ENCODE data around the gene SCO1.
"Not testable (repeated sequence)": the region's sequence is repeated elsewhere in the genome, so short reads cannot be mapped to it uniquely, and the experiment has no call there.

The SCO1 gene

DNA sequence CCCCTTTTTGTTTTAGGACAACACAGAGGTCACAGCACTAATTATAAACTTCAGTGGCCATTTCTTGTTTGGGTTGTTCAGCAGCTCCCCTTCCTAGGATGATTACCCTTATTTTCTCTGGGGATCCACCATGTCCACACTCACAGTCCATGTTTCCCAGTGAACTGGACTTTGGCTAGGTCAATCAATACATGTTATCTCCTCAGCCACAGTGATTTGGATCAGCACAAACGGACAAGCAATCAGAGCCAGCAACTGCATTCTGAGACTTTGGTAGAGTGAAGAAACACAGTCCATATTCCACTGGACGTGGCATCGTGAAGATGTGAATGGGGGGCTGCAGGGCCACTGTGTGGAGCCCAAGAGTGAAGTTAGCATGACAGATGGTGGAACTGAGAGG lies 27.9 kb upstream of the SCO1 start:
- no peak for DNase-seq

DNA sequence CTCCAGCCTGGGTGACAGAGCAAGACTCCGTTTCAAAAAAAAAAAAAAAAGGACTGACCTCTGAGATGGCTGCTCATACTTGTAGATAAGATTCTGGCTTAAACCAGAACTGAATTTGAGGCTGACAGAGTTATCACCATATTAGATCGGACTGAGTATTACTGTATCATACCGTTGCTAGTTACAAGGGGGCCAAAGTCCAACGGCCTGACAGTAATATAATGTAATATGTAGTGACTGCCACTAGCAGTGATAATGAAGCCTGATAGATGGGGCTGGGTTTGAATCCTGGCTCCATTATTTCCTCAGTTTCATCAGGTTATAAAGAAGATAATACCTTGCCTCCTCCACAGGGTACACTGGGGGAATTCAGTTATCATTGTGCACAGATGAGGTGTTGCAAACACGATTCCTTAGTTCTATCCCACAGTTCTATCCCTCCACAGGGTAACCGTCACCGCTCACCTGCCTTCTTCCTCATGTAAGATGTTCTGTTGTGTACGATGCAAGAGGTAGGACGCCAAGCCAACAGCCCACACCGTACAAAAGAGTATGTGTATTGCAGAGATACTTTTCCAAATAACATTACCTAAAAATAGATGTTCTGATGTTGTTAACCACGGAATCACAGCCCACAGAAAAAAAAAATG lies 27.3 kb upstream of the SCO1 start:
- no peak for DNase-seq

- no peak for DNase-seq
These were observed 21.2 kb upstream of the SCO1 start for GRCh38 chr17:10718547-10718946.

GRCh38 chr17:10716218-10716617 lies 18.9 kb upstream of the SCO1 start:
- DNase-seq, result no peak

GRCh38 chr17:10713318-10713717 lies 16.0 kb upstream of the SCO1 start:
- no peak for DNase-seq

DNA sequence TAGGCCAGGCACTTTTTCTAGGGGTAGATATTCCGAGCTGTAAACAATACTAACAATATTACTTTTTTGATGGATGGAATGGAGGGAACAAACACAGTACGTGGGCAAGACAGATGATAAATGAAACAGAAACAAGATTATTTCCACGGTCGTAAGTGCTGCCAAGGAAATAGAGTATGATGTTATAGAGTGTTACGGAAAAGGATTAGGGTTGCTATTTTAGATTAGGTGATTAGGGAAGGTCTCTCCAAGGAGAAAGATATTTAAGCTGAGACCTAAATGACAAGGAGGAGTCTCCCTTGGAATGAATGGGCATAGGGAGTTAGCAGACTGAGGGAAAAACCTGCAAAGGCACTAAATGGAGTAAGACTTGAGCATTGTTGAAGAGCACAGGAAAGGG lies 8.4 kb upstream of the SCO1 start:
- DNase-seq, result no peak

GRCh38 chr17:10702574-10702973 lies 5.2 kb upstream of the SCO1 start:
- DNase-seq, result no peak

DNA sequence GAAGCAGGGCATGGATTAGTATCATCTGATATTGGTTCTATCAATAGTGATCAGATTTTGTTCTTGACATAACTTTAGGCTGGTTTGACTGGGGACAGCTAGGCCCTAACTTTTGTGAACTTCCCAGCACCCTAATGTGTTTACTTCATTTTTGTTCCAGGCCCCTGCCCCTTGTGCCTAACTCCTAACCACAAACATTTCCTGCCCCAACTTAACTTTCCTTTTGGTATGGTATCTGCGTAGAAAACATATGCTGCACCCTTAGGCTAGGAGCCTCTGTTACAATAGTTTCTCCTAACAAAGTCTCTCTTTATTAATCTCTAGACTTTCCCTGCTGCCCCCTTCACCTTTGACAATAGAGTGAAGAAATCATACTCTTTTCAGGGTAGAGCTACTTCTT lies 2.5 kb upstream of the SCO1 start:
- DNase-seq, result no peak

DNA sequence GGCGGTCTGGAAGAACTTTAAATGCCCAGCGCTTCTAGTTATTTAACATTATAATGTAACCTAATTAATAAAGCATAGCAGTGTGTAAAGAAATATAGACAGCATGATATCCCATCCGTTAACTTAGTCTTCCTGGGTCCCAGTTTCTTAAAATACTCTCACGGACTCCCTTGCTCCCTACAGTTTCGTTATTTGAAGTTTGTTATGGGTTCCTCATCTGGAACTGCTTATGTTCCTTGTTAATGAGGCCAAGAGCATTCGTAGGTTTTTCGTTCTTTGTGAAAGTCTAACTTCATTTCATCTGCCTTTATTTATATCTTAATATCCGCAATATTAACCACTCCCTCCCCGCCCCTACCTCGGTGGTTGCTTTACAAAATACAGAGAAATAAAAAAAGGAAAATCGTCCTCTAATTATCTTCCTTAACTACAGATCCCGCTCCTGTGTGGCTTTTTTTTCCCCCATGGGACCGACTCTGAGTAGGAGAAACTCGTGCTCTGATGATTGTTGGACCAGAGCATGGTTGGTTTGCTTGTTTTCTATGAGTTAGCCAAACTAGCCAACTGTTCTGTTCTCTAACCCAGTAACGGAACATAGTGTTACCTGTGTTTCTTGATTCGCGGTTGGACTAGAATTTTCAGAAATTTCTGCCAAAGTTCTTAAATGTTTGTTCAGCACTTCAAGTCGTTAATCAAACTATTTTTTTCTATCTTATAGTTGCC lies 924 bp upstream of the SCO1 start:
- DNase-seq, result no peak

- not testable (repeated sequence) for DNase-seq
These were observed 1.4 kb downstream of the SCO1 start for GRCh38 chr17:10695875-10696407.

- no peak for DNase-seq
These were observed 9.8 kb downstream of the SCO1 start for GRCh38 chr17:10687499-10687898.

GRCh38 chr17:10683853-10684252 lies 13.5 kb downstream of the SCO1 start:
- DNase-seq, result no peak

DNA sequence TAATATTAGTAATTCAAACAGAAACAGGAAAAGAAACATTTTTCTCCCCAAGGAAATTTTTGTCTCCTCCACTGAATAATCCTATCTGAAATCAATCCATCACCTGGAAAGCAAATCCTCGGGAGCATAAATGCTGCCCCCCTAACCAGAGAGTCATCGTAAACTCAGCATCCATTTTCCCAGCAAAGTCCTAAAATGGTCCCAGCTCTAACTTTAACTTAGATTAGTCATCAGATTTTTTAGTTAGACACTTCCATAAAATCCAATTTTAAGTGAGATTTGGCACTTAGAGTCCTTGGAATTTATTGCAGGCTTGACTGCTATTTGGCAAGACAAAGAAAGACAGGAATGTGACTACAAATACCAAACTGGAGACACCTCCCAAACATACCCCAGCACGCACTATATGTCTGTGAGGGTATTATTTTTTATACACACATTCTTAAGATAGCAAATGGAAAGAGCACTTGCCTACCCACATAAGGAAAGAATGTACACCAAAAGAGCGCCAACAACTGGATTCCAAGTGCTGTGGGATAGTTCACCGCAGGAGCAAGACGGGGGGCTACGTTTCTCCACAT lies 15.4 kb downstream of the SCO1 start:
- no peak for DNase-seq

DNA sequence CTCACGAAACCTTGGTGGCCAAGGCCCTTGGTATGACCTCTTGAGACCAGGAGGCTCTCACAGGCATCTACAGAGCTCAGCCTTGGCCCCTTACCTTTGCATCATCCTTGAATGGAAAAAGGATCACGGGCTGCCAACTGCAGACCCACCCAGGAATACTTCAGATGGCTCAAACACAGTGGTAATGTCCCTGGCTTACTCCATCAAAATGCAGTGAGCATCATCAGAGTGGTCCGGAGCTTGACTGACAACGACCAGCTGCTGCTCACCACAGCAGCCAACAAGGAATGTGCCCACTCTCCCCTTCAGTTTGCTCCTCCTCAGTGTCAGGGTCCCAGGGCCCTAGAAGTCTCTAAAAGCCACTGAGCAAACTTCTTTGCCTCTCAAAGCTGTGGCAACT lies 22.6 kb downstream of the SCO1 start:
- no peak for DNase-seq

DNA sequence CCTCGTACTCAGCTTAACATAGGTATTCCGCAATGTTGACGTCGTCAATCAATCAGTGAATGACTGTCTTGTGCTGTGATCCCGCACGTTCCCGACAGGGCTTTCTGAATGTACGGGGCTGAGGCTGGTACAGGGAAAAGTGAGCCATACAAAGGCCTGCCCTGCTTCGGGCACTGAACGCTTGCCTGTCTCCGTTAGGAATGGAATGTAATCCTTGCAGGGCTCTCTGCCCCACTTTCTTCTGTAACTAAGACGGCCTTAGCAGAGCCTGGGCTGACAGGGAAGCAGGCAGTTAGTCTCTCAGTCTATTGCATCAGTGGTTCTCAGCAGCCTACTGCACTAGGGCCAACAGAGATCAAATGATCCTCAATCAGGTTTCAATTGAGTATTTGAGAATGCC lies 24.0 kb downstream of the SCO1 start:
- no peak for DNase-seq

DNA sequence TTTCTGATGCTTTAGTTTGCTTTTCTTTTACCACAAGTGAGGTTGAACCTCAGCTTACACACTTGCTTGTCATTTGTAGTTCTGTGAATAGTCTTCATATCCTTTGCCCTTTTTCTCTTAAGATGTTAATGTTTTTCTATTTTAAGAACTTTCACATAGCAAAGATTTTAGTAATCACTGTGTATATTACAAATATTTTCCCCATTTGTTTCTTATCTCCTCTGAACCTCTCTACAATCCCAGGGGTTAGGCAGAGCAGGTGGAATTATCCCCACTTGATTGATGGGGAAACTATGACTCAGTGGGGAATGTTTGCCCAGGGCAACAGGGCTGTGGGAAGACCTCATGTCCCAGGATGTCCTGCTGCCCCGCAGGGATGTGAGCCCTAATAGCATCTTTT lies 28.6 kb downstream of the SCO1 start:
- no peak for DNase-seq

DNA sequence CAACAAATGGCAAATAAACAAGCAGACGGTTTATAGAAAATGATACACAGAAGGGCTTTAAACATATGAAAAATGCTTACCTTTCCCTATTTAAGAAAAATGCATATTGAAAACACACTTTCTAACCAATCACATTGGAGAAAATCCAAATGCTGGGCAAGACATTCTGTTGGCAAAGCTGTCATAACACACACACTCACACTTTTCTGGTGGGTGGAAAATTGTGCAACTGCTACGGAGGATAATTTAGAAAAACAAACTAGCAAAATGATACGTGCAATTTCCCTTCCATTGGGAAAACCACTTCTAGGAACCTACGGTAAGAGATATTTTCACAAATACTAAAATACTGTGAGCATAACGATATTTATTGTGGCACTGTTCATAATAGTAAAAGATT lies 30.4 kb downstream of the SCO1 start:
- DNase-seq, result no peak

DNA sequence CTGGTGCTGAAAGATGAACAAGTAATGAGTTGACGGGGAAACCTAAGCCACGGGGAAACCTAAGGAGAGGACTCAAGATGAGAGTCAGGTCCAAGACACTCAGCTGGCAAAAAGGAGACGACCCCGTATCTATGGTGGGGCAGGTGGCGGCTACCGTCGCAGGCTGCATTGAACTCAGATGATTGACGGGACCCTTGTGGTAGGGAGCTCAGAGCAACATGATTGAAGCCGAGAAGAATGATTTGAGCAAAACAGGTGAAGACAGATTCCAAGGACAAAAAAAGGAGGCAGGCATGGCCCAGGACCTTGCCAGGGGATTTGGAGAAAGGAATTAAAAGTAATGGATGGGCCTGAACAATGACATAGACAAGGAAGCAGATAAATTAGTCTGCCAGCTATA lies 32.8 kb downstream of the SCO1 start:
- no peak for DNase-seq

- DNase-seq, result no peak
These were observed 34.1 kb downstream of the SCO1 start for GRCh38 chr17:10663231-10663630.

DNA sequence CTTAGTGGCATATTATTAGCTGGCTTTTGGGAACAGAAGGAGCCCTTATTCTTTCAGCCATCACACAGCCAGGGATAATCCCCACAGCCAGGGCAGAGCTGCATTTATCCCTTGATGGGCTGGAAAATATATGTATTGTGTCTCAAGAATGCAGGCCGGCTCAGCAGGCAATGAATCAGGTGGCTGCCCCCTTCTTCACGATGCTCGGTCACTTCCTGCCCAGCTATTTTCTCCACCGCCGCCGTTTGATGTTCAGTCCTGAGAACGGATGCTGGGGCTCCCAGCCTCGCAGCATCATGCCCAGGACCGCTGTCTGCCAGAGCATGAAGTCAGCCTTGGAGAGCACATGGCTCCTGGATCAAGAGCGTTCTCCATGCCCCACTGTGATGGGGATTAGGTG lies 35.9 kb downstream of the SCO1 start:
- DNase-seq, result no peak

DNA sequence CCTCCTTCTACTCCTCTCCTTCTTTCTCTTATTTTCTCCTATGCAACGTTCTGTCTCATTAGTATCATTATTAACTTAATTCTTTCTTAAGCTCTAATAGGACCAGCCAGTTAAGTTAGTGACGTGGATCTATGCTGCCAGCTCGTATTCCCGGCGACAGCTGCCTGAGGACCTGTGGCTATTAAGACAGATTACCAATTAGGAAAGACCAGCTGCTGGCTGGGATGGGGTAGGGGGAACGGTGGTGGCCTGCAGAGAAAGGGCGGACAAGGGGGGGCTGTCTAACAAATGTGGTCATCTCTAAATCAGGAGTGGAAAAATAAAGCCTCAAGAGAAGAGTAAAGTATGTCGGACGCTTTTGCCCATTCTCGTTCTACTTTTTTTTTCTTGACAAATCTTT lies 39.5 kb downstream of the SCO1 start:
- DNase-seq, result no peak

DNA sequence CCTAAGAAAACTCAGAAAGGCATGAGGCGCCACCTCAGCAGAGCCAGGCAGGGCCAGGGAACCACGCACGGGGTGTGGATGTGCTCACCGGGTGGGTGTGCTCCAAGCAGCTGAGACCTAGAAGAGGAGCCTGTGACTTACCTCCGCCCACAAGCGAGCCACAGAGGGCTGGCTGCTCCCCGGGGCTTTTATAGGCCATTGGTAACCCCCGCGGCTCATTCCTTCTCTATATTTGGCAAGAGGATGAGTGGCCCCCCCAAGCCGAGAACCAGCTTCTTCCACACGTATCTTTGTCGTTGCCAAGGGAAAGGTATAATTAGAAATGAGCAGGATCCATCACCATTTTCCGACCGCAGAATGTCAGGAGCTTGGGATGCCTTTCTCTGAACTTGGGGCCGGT lies 40.2 kb downstream of the SCO1 start, which contains the start of gene MYH3:
Gene MYH3, minus strand, starts transcription at position 162 of the 400 bp plus-strand sequence. CDS start 2,245 bp downstream, outside the sequence.
- no peak for DNase-seq

GRCh38 chr17:10653987-10654386 lies 43.3 kb downstream of the SCO1 start:
- no peak for DNase-seq

DNA sequence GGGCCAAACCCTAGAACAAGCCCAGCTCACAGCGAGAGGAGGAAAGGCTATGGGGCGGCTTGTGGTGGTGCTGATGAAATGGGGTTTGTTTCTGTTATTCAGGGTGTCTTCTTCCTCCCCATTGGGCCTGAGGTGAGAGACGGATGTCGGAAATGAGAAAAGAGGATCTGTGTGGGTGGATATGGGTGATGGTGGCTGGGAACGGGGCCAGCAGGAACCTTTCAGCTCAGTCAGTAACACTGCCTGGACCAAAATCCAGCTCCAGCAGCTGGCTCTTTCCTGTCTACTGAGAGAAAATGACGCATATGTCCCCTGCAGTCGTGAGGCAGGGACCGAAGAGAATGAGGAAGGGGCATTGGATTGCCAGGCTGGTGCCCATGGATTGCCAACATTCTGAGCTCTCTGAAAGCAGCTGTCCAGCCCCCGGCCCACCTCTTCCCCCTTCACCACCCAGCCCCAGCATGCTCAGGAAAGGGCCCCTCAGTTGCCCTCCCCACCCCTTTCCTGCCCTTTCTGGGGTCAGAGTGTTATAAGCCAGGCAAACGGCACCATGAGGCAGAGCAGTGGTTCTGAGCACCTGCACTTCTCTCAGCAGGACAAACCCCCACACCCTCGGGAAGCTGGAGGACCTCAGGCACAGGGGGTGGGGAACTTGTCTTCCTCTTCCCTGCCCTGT lies 44.2 kb downstream of the SCO1 start:
- DNase-seq, result no peak
